GM06990 (cell line): ENCODE results near the gene HS3ST4.

Experiments
- DNase-seq: peaks from one replicate; pipeline ENCODE4 v3.0.0-alpha.2; 2011; ENCODE audit not compliant: insufficient read length; ENCODE audit errors: extremely low read depth
- H3K27me3 ChIP-seq: replicated peaks from 2 replicates; pipeline ENCODE4 v1.6.0; 2011; ENCODE audit warnings: low read length; ENCODE audit not compliant: control insufficient read depth, insufficient read depth
- H3K36me3 ChIP-seq: 2 replicates; pipeline ENCODE4 v1.5.1; 2011; ENCODE audit warnings: low read length; ENCODE audit not compliant: control insufficient read depth, insufficient read depth
- H3K4me3 ChIP-seq: replicated peaks from 2 replicates; pipeline ENCODE4 v1.5.1; 2011; ENCODE audit warnings: low read depth, mild to moderate bottlenecking, control low read depth, low read length
- TF ChIP-seq, protein P1 (sequence below): IDR thresholded peaks from 2 replicates; pipeline ENCODE4 v1.5.1; 2011; ENCODE audit warnings: low read length, control low read depth, mild to moderate bottlenecking, inconsistent platforms; ENCODE audit not compliant: insufficient read depth, poor library complexity, severe bottlenecking

Gene HS3ST4

DNA sequence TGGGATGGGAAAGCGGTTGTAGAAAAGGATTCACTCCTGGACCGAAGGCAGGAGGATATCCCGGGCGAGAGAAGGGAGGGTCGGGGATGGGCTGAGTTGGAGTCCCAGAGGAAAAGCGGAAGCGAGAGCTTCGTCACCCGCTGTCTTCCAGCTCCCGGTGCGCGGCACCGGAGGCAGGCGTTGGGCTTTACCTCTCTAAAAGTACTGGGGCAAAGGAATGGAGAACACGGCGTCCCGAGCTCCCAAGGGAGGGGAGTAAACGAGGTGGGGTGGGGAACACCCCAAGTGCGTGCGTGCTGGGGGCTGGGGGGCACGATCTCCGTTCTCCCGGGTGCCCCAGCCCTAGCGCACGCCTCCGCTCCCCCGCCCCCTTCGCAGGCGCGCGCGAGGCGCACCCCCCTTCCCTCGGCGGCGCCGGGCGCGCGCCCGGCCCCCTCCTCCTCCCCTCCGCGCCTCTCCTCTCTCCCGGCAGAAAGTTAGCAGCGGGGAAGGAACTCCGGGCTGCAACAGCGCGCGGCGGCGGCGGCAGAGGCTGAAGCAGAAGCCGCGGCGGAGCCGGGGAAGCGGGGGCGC lies at the start of gene HS3ST4:
TSS of gene HS3ST4 (plus strand) at position 441 of the 573 bp plus-strand sequence.
- peaks cover 5% of the 10 kb centered on the region for H3K27me3 ChIP-seq
- DNase-seq, result no peak
- TF ChIP-seq, protein P1, sequence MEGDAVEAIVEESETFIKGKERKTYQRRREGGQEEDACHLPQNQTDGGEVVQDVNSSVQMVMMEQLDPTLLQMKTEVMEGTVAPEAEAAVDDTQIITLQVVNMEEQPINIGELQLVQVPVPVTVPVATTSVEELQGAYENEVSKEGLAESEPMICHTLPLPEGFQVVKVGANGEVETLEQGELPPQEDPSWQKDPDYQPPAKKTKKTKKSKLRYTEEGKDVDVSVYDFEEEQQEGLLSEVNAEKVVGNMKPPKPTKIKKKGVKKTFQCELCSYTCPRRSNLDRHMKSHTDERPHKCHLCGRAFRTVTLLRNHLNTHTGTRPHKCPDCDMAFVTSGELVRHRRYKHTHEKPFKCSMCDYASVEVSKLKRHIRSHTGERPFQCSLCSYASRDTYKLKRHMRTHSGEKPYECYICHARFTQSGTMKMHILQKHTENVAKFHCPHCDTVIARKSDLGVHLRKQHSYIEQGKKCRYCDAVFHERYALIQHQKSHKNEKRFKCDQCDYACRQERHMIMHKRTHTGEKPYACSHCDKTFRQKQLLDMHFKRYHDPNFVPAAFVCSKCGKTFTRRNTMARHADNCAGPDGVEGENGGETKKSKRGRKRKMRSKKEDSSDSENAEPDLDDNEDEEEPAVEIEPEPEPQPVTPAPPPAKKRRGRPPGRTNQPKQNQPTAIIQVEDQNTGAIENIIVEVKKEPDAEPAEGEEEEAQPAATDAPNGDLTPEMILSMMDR, result no peak
- no peaks in the 10 kb centered on the region for H3K36me3 ChIP-seq
- no peak within 1 kb of the TSS for H3K4me3 ChIP-seq

DNA sequence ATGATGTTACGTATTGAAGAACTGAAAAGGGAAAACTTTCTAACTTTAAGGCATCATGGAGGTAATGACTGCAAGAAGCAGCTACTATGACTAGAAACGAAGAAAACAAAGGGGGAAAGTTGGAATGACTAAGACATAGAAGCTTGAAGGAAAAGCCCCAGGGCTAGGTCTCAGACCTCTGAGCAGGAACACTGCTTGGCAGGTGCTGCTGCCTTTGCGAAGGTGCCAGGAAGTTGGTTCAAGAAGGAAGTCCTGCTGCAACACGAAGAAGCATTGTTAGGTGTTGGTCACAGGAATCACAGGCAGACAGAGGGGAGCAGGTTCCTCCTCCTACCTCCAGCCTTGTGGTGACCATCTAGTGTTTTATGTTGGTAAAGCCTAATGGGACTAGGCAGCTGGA lies 48.1 kb upstream of the HS3ST4 start:
- TF ChIP-seq, protein P1, result no peak
- H3K4me3 ChIP-seq, result no peak overlapping the region
- H3K36me3 ChIP-seq, result no peaks in the 10 kb centered on the region
- DNase-seq, result no peak
- no peaks in the 10 kb centered on the region; the same call in 1 of the 2 replicates for H3K27me3 ChIP-seq

DNA sequence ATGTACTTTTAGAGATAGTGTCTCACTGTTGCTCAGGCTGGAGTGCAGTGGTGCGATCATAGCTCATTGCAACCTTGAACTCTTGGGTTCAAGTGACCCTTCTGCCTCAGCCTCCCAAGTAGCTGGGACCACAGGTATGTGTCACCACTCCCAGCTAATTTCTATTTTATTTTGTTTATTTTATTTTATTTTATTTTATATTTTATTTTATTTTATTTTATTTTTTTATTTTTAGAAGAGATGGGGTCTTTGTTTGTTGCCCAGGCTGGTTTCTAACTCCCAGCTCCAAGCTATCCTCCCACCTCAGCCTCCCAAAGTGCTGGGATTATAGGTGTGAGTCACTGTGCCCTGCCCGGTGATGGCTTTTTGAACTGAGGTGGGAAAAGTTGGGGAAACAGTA lies 35.1 kb upstream of the HS3ST4 start:
- Histone ChIP-seq H3K36me3 (no peaks in the 10 kb centered on the region; the same call in 1 of the 2 replicates), H3K27me3 (no peaks in the 10 kb centered on the region; the same call in 1 of the 2 replicates), H3K4me3 (no peak overlapping the region)
- no peak for DNase-seq
- TF ChIP-seq, protein P1, result no peak

DNA sequence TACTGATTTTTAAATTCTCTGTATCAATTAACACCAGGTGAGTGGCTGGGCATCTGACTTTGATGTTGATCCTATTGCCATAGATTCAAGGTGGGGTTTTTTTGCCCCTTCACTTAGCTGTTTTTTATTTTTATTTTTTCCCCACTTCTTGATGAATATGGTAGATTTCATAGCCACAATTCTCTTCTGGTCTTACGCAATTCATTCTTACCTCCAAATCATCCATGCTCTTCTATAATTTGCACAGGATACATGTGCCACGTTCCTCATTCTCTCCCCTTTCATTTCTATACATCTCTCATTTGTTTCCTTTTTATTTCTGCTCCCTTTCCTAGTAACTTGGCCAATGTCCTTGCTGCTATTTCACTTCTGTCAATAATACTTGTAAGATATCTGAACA lies 14.9 kb upstream of the HS3ST4 start:
- Histone ChIP-seq H3K27me3 (no peaks in the 10 kb centered on the region), H3K36me3 (no peaks in the 10 kb centered on the region), H3K4me3 (no peak overlapping the region)
- TF ChIP-seq, protein P1, result no peak
- DNase-seq, result no peak

DNA sequence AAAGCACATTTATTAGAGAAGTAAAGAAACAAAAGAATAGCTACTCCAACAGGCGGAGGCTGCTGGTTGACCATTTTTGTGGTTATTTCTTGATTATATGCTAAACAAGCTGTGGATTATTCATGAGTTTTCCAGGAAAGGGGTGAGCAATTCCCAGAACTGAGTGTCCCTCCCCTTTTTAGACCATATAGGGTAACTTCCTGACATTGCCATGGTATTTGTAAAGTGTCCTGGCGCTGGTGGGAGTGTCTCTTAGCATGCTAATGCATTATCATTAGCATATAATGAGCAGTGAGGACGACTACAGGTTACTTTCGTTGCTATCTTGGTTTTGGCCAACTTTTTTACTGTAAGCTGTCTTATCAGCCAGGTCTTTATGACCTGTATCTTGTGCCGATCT lies 12.2 kb upstream of the HS3ST4 start:
- no peaks in the 10 kb centered on the region for H3K27me3 ChIP-seq
- H3K4me3 ChIP-seq, result no peak overlapping the region
- no peaks in the 10 kb centered on the region for H3K36me3 ChIP-seq
- no peak for DNase-seq
- TF ChIP-seq, protein P1, result no peak
